ENCODE results near the gene KLC1. TPM values are rescaled to one million over a fixed set of nuclear protein-coding genes. Genes with fewer than 3 reads are reported as not detected.

KLC1 gene
- total and polyA plus RNA-seq, 2 of the 8 experiments (the other 6 are each of a cell fraction or from before 2014, with no cell fraction given), result 84.6 to 134 TPM

GRCh38 chr14:103581206-103581605, 47.8 kb upstream of the KLC1 start:
- POLR2A ChIA-PET (ENCODE audit: partially characterized antibody), result no interaction called here
- no peak overlapping the region for H3K56ac ChIP-seq (replicated peaks; ENCODE audit: insufficient read length, low read depth, low read length)
- no peaks in the 10 kb centered on the region; the same call in 1 of the 2 replicates for H3K79me1 ChIP-seq (ENCODE audit: low read depth, low read length)
- no peak for FAIRE-seq
- CTCF ChIA-PET (ENCODE audit: partially characterized antibody), result no interaction called here
- H2BK120ac ChIP-seq (replicated peaks; ENCODE audit: low read depth, low read length), result no peak overlapping the region
- H4K20me1 ChIP-seq (replicated peaks in 1 of 2; ENCODE audit: control insufficient read depth in 1 of 2, insufficient read depth in 2 of 2, low read length in 2 of 2), result peaks cover 0 to 1% of the 10 kb centered on the region in 2 experiments
- no peak overlapping the region for H3K18ac ChIP-seq (ENCODE audit: extremely low read depth, low read length)
- H3K23ac ChIP-seq (ENCODE audit: insufficient read length), result no peak overlapping the region
- H3K4me2 ChIP-seq (ENCODE audit: insufficient read depth in 1 of 2, low read depth in 2 of 2, low read length in 2 of 2), result no peak overlapping the region
- peaks cover 0 to 9% (median 0%) of the 10 kb centered on the region in 4 experiments; a peak in 4 of 8 replicates for H3K36me3 ChIP-seq (ENCODE audit: control insufficient read depth in 2 of 4, insufficient read depth in 4 of 4, low read length in 3 of 4)
- TF ChIP-seq ZNF274 (IDR thresholded peaks at IDR 0.05; ENCODE audit: borderline replicate concordance, extremely low read depth, low read length), result no peak
- TF ChIP-seq SP2 (IDR thresholded peaks at IDR 0.05; ENCODE audit: low read length), result no peak
- no peak for TF ChIP-seq BRCA1 (IDR thresholded peaks at IDR 0.05; ENCODE audit: low read depth, low read length)
- TF ChIP-seq SUZ12 (IDR thresholded peaks at IDR 0.05; ENCODE audit: low read length), result no peak
- TF ChIP-seq CBX5 (IDR thresholded peaks at IDR 0.05; ENCODE audit: low read depth, low read length), result no peak
- TF ChIP-seq SIN3A (conservative IDR thresholded peaks at IDR 0.05 in 1 of 2, IDR thresholded peaks at IDR 0.05 in 1 of 2; ENCODE audit: low read depth in 1 of 2, low read length in 2 of 2), result no peak
- no peak overlapping the region for H2BK12ac ChIP-seq (ENCODE audit: low read depth, low read length)
- H2BK5ac ChIP-seq (ENCODE audit: low read depth, low read length), result no peak overlapping the region
- H4K5ac ChIP-seq (ENCODE audit: insufficient read length, low read depth, low read length), result no peak overlapping the region
- H3K4me1 ChIP-seq (replicated peaks in 1 of 4; ENCODE audit: control insufficient read depth in 3 of 4, insufficient read depth in 4 of 4, low read length in 3 of 4), result no peaks in the 10 kb centered on the region
- no peak overlapping the region for H3K27ac ChIP-seq (ENCODE audit: low read depth, low read length)
- no peak overlapping the region for H2AK5ac ChIP-seq (ENCODE audit: low read depth, low read length)
- H3K27me3 ChIP-seq (replicated peaks in 1 of 4; ENCODE audit: control insufficient read depth in 3 of 4, extremely low read depth in 1 of 4, insufficient read depth in 3 of 4, low read length in 3 of 4), result no peaks in the 10 kb centered on the region
- 97% methylated on average over 11 of the region's 11 CpGs; no CpG with 5 or more reads in 1 of the 2 experiments for WGBS, 2 experiments (ENCODE audit: extremely low coverage in 1 of 2, insufficient coverage in 1 of 2, insufficient read length in 1 of 2, insufficient replicate concordance in 2 of 2, low coverage in 1 of 2, low lambda C conversion rate in 2 of 2, missing lambda C conversion rate in 1 of 2)
- no peak overlapping the region for H3K4me3 ChIP-seq (ENCODE audit: extremely low read depth in 1 of 4, insufficient read depth in 2 of 4, low read depth in 3 of 4, low read length in 4 of 4)
- H3K79me2 ChIP-seq (ENCODE audit: control insufficient read depth in 1 of 2, insufficient read depth in 2 of 2, low read length in 2 of 2), result no peaks in the 10 kb centered on the region
- no peak for DNase-seq (ENCODE audit: low read depth in 1 of 2, low spot score in 2 of 2)
- no peak overlapping the region for H2AFZ ChIP-seq (ENCODE audit: low read length)
- H3K23me2 ChIP-seq (ENCODE audit: low read depth, low read length), result no peaks in the 10 kb centered on the region
- H2BK15ac ChIP-seq (ENCODE audit: low read length), result no peak overlapping the region
- H2BK20ac ChIP-seq (ENCODE audit: low read length), result no peak overlapping the region
- H3K9ac ChIP-seq (replicated peaks in 1 of 4; ENCODE audit: extremely low read depth in 1 of 4, low read depth in 3 of 4, low read length in 3 of 4), result no peak overlapping the region
- H3K14ac ChIP-seq (ENCODE audit: insufficient read length), result no peak overlapping the region
- H3K9me3 ChIP-seq (ENCODE audit: insufficient read depth in 2 of 2, low read depth in 1 of 2, low read length in 1 of 2), result no peaks in the 10 kb centered on the region
- no peak overlapping the region for H4K8ac ChIP-seq (ENCODE audit: extremely low read depth, insufficient read depth, low read length)
- H3K4ac ChIP-seq (replicated peaks; ENCODE audit: insufficient read length, low read depth, low read length), result no peak overlapping the region
- H4K91ac ChIP-seq (replicated peaks; ENCODE audit: insufficient read length, low read length), result no peak overlapping the region
